Activated CD4-positive, alpha-beta T cell treated with anti-CD3 and anti-CD28 coated beads for 36 hours (primary cell): ENCODE measurements around the gene CAD. TPM values are rescaled to one million over a fixed set of nuclear protein-coding genes. Genes with fewer than 3 reads are reported as not detected.

Source experiments
- ATAC-seq: fragments of 200-7000 bp; cut with Tn5 transposase; one replicate; pipeline ENCODE4 v1.10.0; 2021; ENCODE audit warnings: mild to moderate bottlenecking, moderate library complexity
- CTCF ChIA-PET: fragments of 350-600 bp; sonication (Branson Sonifier 250); formaldehyde crosslinking; loops from one replicate; lab custom pipeline; 2021; ENCODE audit warnings: antibody characterized with exemption; lab: Charles Lee
- POLR2A ChIA-PET: fragments of 350-600 bp; sonication (Branson Sonifier 250); formaldehyde crosslinking; loops from one replicate; lab custom pipeline; 2021; ENCODE audit warnings: antibody characterized with exemption, inconsistent platforms; lab: Charles Lee
- DNase-seq: peaks from one replicate; pipeline ENCODE4 v3.0.0-alpha.2; 2020
- H3K27ac Mint-ChIP-seq: one replicate; pipeline ENCODE4 v1.8.0; 2021; ENCODE audit warnings: mixed read lengths
- H3K27me3 Mint-ChIP-seq: one replicate; pipeline ENCODE4 v1.8.0; 2021; ENCODE audit warnings: mixed read lengths
- H3K36me3 Mint-ChIP-seq: one replicate; pipeline ENCODE4 v1.8.0; 2021; ENCODE audit warnings: low read depth, mixed read lengths
- H3K4me1 Mint-ChIP-seq: one replicate; pipeline ENCODE4 v1.8.0; 2021; ENCODE audit warnings: mixed read lengths
- H3K4me3 Mint-ChIP-seq: one replicate; pipeline ENCODE4 v1.8.0; 2021; ENCODE audit warnings: mild to moderate bottlenecking, moderate library complexity, mixed read lengths
- H3K9me3 Mint-ChIP-seq: one replicate; pipeline ENCODE4 v1.8.0; 2021; ENCODE audit warnings: low read depth, mixed read lengths
- intact Hi-C, 2 experiments: fragments of 100-400 bp; cut with DNase I in 1 of 2; cut with micrococcal nuclease in 1 of 2; formaldehyde crosslinking; loops; one replicate each; pipeline versions ENCODE4 v1.14.2 to v1.15.1; 2022 to 2024; cut with DNase I, micrococcal nuclease
- total RNA-seq, 2 experiments: library from RNA; stranded (reverse); gene quantifications; one replicate each; pipeline ENCODE4 v1.2.3, GENCODE V29; 2021

The CAD gene
- total RNA-seq, 2 experiments from 2014 or later, result 107 to 147 TPM

- peak; percentile 90 for ATAC-seq
- Mint-ChIP-seq H3K4me1 (peaks cover 35% of the 10 kb centered on the region), H3K27me3 (no peaks in the 10 kb centered on the region), H3K36me3 (peaks cover 38% of the 10 kb centered on the region), H3K27ac (peak within 1 kb of the TSS; percentile 100), H3K4me3 (peak within 1 kb of the TSS; percentile 99), H3K9me3 (no peaks in the 10 kb centered on the region)
- POLR2A ChIA-PET, result interaction anchor here (0.5 to 1.2 kb wide), 2 partner anchors 18 to 196 kb away, joined by 3 to 4 read pairs; no protein-coding TSS in a partner anchor
- intact Hi-C loops, result loop anchor here (1.0 to 10.0 kb wide), 17 partner anchors 51 to 1683 kb away; partner anchors contain the start of genes GTF3C2 (in 2 of the 2), PREB (in 2 of the 2), AGBL5 (in 1 of the 2) and EIF2B4 (in 1 of the 2)
- DNase-seq, result peak; percentile 93
- CTCF ChIA-PET, result interaction anchor here (1.2 kb wide), 1 partner anchor 133 kb away, joined by 3 read pairs; no protein-coding TSS in a partner anchor
These were observed 5.1 kb upstream of the CAD start, which contains the start of the genes ATRAID and SLC5A6 for GRCh38 chr2:27211943-27212625. Gene ATRAID, plus strand, starts transcription at chr2:27212041. Its CDS starts 328 bp downstream, at chr2:27212369. Gene SLC5A6, minus strand, starts transcription at chr2:27212268. Its CDS starts 4,618 bp downstream, at chr2:27207650.

GRCh38 chr2:27212626-27213471, 4.3 kb upstream of the CAD start:
- Mint-ChIP-seq H3K4me3 (peak overlapping the region; percentile 99), H3K4me1 (peaks cover 36% of the 10 kb centered on the region), H3K36me3 (peaks cover 39% of the 10 kb centered on the region), H3K9me3 (no peaks in the 10 kb centered on the region), H3K27me3 (no peaks in the 10 kb centered on the region), H3K27ac (peak overlapping the region; percentile 100)
- POLR2A ChIA-PET, result interaction anchor here (0.5 kb wide), 1 partner anchor 197 kb away, joined by 4 read pairs; no protein-coding TSS in a partner anchor
- CTCF ChIA-PET, result interaction anchor here (0.7 to 0.9 kb wide), 2 partner anchors 67 to 125 kb away, joined by 3 read pairs; no protein-coding TSS in a partner anchor
- intact Hi-C loops, result loop anchor here (1.0 to 10.0 kb wide), 16 partner anchors 50 to 1682 kb away; partner anchors contain the start of genes GTF3C2 (in 2 of the 2), AGBL5 (in 1 of the 2), EIF2B4 (in 1 of the 2) and FOSL2 (in 1 of the 2)
- peak; percentile 64 for DNase-seq
- peak; percentile 14 for ATAC-seq

- intact Hi-C loops, result loop anchor here (5.0 to 10.0 kb wide), 3 partner anchors 118 to 1680 kb away; partner anchors contain the start of genes FOSL2 (in 1 of the 2) and WDR43 (in 1 of the 2)
- ChIA-PET CTCF (no interaction called here), POLR2A (no interaction called here)
- Mint-ChIP-seq H3K4me3 (no peak overlapping the region), H3K27ac (no peak overlapping the region), H3K27me3 (no peaks in the 10 kb centered on the region), H3K36me3 (peaks cover 52% of the 10 kb centered on the region), H3K9me3 (no peaks in the 10 kb centered on the region), H3K4me1 (peaks cover 39% of the 10 kb centered on the region)
- peak; percentile 2 for DNase-seq
- no peak for ATAC-seq
These were observed 2.2 kb upstream of the CAD start for GRCh38 chr2:27214941-27215340.

GRCh38 chr2:27216416-27217137, 592 bp upstream of the CAD start:
- CTCF ChIA-PET, result interaction anchor here (0.6 kb wide), 1 partner anchor 117 kb away, joined by 3 read pairs; no protein-coding TSS in a partner anchor
- peaks cover 62% of the 10 kb centered on the region for H3K36me3 Mint-ChIP-seq

GRCh38 chr2:27218614-27219013, 1.4 kb downstream of the CAD start:
- H3K4me3 Mint-ChIP-seq, result peak overlapping the region; percentile 93
- CTCF ChIA-PET, result interaction anchor here (0.6 to 1.2 kb wide), 2 partner anchors 256 to 804 kb away, joined by 3 read pairs; no protein-coding TSS in a partner anchor
- no peaks in the 10 kb centered on the region for H3K27me3 Mint-ChIP-seq
- intact Hi-C loops, result loop anchor here in 1 of 2 experiments (1.0 to 10.0 kb wide), 4 partner anchors 100 to 1676 kb away; partner anchors contain the start of genes FOSL2, GTF3C2 and WDR43
- H3K4me1 Mint-ChIP-seq, result peaks cover 34% of the 10 kb centered on the region
- H3K9me3 Mint-ChIP-seq, result no peaks in the 10 kb centered on the region
- no peak for DNase-seq
- ATAC-seq, result no peak
- peaks cover 74% of the 10 kb centered on the region for H3K36me3 Mint-ChIP-seq
- POLR2A ChIA-PET, result interaction anchor here (0.7 kb wide), 2 partner anchors 53 to 240 kb away, joined by 3 read pairs; no protein-coding TSS in a partner anchor
- peak overlapping the region; percentile 87 for H3K27ac Mint-ChIP-seq

More at GRCh38 chr2:27216416-27217137, 592 bp upstream of the CAD start:
- peak overlapping the region; percentile 93 for H3K4me3 Mint-ChIP-seq
- no peaks in the 10 kb centered on the region for H3K27me3 Mint-ChIP-seq
- no peaks in the 10 kb centered on the region for H3K9me3 Mint-ChIP-seq
- peaks cover 37% of the 10 kb centered on the region for H3K4me1 Mint-ChIP-seq
- intact Hi-C loops, result loop anchor here in 1 of 2 experiments (1.0 to 10.0 kb wide), 9 partner anchors 82 to 1678 kb away; partner anchors contain the start of genes ABHD1, ADGRF3, FOSL2 and KHK
- H3K27ac Mint-ChIP-seq, result peak overlapping the region; percentile 87
- DNase-seq (peak; percentile 3), ATAC-seq (no peak)
- POLR2A ChIA-PET, result interaction anchor here (0.6 kb wide), 1 partner anchor 48 kb away, joined by 3 read pairs; no protein-coding TSS in a partner anchor

- no peak for DNase-seq
- no peak overlapping the region for H3K27ac Mint-ChIP-seq
- no peaks in the 10 kb centered on the region for H3K27me3 Mint-ChIP-seq
- H3K9me3 Mint-ChIP-seq, result no peaks in the 10 kb centered on the region
- no peak for ATAC-seq
- peaks cover 75% of the 10 kb centered on the region for H3K36me3 Mint-ChIP-seq
- peaks cover 32% of the 10 kb centered on the region for H3K4me1 Mint-ChIP-seq
- POLR2A ChIA-PET, result interaction anchor here (0.6 to 0.7 kb wide), 3 partner anchors 13 to 240 kb away, joined by 3 to 4 read pairs (median 3); no protein-coding TSS in a partner anchor
- CTCF ChIA-PET, result interaction anchor here (0.6 to 1.2 kb wide), 5 partner anchors 54 to 805 kb away, joined by 3 read pairs; no protein-coding TSS in a partner anchor
- intact Hi-C loops, result loop anchor here in 1 of 2 experiments (1.0 to 10.0 kb wide), 3 partner anchors 99 to 1676 kb away; partner anchors contain the start of genes FOSL2 and WDR43
- H3K4me3 Mint-ChIP-seq, result peak overlapping the region; percentile 93
These were observed 1.9 kb downstream of the CAD start for GRCh38 chr2:27219091-27219490.

- intact Hi-C loops, result no loop called here
- Mint-ChIP-seq H3K27me3 (no peaks in the 10 kb centered on the region), H3K36me3 (peaks cover 80% of the 10 kb centered on the region), H3K4me1 (peaks cover 31% of the 10 kb centered on the region), H3K9me3 (no peaks in the 10 kb centered on the region), H3K27ac (no peak overlapping the region), H3K4me3 (no peak overlapping the region)
- CTCF ChIA-PET, result interaction anchor here (0.6 to 0.9 kb wide), 2 partner anchors 53 to 433 kb away, joined by 3 read pairs; no protein-coding TSS in a partner anchor
- ATAC-seq, result no peak
- POLR2A ChIA-PET, result no interaction called here
- no peak for DNase-seq
These were observed 2.9 kb downstream of the CAD start for GRCh38 chr2:27220091-27220490.

- Mint-ChIP-seq H3K4me3 (no peak overlapping the region), H3K27me3 (no peaks in the 10 kb centered on the region), H3K27ac (no peak overlapping the region), H3K4me1 (peaks cover 28% of the 10 kb centered on the region), H3K9me3 (no peaks in the 10 kb centered on the region), H3K36me3 (peaks cover 78% of the 10 kb centered on the region)
- ChIA-PET POLR2A (no interaction called here), CTCF (no interaction called here)
- DNase-seq (no peak), ATAC-seq (no peak)
- intact Hi-C loops, result no loop called here
These were observed 4.0 kb downstream of the CAD start for GRCh38 chr2:27221166-27221565.

GRCh38 chr2:27222407-27222806, 5.2 kb downstream of the CAD start:
- ATAC-seq, result no peak
- no peaks in the 10 kb centered on the region for H3K27me3 Mint-ChIP-seq
- no peak overlapping the region for H3K4me3 Mint-ChIP-seq
- peaks cover 78% of the 10 kb centered on the region for H3K36me3 Mint-ChIP-seq
- peaks cover 20% of the 10 kb centered on the region for H3K4me1 Mint-ChIP-seq
- no peak overlapping the region for H3K27ac Mint-ChIP-seq
- intact Hi-C loops, result no loop called here
- H3K9me3 Mint-ChIP-seq, result no peaks in the 10 kb centered on the region
- ChIA-PET POLR2A (no interaction called here), CTCF (no interaction called here)
- DNase-seq, result no peak

GRCh38 chr2:27223416-27223815, 6.2 kb downstream of the CAD start:
- DNase-seq, result no peak
- Mint-ChIP-seq H3K27ac (no peak overlapping the region), H3K4me3 (no peak overlapping the region), H3K36me3 (peaks cover 78% of the 10 kb centered on the region), H3K27me3 (no peaks in the 10 kb centered on the region), H3K4me1 (peaks cover 14% of the 10 kb centered on the region), H3K9me3 (no peaks in the 10 kb centered on the region)
- no peak for ATAC-seq
- intact Hi-C loops, result no loop called here
- ChIA-PET CTCF (interaction anchor here (0.6 kb wide), 1 partner anchor 9 kb away, joined by 4 read pairs; no protein-coding TSS in a partner anchor), POLR2A (interaction anchor here (0.8 kb wide), 1 partner anchor 224 kb away, joined by 3 read pairs; no protein-coding TSS in a partner anchor)
